ENCODE data around the gene CARMIL1. TPM values are rescaled to one million over a fixed set of nuclear protein-coding genes. Genes with fewer than 3 reads are reported as not detected.
A peak's percentile ranks its signal among the peaks of the same experiment; 100 is the strongest.
"Not testable (repeated sequence)": the region's sequence is repeated elsewhere in the genome, so short reads cannot be mapped to it uniquely, and the experiment has no call there.

Gene CARMIL1
- total RNA-seq, 1 donor from 2014 or later: 10.6 TPM

DNA sequence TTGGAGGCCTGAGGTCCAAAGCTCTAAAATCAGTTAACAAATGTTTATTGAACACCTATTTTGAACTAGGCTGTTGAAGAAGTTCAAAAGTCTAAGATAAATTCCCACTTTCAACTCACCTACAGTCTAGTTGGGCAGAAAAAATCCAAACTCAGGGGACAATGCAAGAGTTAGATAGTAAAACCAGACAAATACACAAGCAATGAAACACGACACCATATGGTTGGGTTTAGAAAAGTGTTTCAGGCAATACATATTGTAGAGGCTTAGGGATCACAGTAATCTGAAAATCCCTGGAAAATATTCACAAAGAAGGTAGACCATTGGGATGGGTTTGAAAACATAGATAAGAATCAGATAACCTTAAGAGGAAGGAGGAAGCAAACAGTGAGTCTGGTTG lies 1.3 kb upstream of the CARMIL1 start:
- no peak for DNase-seq

DNA sequence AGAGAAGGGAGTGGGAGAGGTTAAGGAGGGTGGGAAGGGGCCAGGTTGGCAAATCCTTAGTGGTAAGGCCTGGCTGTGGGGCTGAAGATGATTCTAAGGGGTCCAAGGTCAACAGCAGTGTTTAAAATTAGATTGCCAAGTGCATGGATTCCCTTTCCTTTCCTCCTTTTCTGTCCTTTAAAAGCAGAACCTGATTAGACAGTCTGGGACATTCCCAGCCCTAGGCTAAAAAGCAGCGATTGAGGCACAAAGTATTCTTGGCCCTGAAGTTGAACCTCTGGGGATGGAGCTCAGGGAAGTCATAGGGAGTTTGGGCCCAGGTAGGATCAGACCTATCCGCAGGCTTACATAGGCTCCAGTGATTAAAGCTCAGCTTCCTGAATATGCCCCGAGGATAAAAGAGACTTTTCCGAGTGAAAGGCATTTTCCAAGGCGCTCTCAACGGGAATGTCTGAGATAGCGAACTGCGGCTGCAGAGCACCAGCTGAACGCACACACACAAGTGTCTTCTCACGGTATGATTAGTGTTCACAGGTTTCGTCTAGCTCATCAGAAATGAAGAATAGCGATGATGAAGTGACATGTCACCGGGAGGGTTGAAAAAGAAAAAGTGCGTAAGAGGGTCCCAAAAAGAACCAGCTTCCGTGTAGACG lies 787 bp upstream of the CARMIL1 start:
- no peak for DNase-seq

DNA sequence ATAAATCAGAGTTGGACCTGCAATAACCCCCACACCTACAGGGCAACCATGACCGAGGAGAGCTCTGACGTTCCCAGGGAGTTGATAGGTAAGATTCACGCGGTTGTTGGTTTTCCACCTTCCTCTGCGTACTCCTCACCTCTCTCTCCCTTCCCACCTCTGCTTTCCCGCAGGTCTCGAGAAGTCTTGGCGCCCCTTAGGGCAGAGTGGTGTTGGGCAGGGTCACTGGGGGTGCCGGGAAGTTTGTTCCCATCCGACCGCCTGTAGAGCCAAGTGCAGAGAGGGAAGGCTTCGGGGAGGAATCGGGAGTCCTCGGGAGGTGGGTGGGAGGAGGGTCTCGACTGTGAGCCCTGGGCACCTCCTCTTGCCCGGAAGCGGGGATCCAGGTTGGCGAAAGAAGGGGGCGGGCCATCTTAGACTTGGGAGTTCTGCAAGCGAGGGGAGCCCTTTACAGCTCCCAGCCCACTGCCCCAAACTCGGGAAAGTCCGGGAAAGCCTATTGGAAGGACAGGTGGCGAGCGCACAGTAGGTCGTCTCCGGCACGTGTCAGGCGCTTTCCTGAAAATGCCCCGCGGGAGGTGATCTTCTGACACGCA lies 672 bp downstream of the CARMIL1 start:
- peak; percentile 3 for DNase-seq

DNA sequence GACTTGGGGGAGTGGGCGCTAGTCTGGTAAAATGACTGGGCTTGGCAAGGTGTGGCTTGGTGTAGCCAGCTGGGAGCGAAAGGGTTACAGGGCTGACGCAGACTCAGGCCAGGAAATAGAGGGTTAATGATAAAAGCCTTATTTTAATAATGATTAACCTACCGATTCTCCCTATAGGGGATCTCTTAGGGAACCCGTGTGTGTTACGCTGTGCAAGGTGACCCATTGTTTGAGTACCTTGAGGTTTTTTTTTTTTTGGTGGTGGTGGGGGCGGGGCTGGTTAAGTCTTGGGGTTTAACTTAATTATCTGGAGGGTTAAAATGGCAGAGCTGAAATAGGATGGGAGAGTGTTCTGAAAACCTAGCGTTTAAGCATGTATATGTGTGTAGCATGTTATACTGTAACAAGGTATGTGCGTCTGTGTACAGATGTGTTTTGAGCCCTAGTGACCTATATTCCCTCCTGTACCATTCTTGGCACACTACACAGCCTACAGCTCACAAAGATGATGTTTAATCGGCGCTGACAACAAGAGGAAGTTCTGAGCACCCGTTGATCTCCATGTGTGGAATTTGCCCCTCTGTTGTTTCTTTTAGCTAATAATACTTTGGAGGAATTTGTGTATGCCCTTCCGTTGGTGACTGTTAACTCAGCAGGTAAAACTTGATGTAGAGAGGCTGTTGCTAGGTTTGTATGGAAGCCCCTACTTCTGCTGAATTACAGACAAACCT lies 1.3 kb downstream of the CARMIL1 start:
- no peak for DNase-seq

DNA sequence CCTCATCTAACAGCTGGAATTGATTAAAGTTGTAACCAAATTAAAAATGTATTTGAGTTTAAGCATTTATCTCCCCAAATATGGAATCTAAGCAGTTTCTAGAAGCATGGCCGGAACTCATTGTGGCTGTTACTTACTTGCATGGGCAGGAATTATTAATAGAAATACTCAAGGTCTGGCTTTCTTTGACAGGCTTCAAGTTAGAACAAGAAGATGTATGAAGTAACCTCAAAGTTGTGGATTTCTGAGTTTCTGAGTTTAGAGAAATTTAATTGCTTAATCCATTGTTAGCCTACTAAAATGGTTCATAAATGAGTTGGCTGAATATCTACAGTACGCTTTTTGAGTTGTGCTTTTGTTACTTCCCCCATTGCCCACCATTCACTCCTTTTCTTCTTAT lies 7.7 kb downstream of the CARMIL1 start:
- no peak for DNase-seq

DNA sequence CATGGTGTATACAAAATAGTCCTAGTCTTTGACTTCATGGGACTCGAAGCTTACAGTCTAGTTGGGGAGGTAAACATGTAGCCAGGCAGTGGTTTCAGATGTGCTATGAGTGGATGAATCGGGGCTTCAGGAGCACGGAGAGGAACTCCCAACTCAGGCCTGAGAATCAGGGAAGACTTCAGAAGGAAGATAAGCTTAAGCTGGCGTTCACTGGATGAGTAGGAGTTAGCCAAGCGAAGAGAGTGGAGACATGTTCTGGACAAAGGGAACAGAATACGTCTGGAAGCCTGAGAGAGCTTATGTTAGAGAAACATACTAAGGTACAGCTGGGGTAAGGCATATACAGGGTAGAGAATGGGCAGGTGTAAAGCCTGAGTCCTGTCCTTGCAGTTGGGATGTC lies 8.8 kb downstream of the CARMIL1 start:
- DNase-seq: no peak

DNA sequence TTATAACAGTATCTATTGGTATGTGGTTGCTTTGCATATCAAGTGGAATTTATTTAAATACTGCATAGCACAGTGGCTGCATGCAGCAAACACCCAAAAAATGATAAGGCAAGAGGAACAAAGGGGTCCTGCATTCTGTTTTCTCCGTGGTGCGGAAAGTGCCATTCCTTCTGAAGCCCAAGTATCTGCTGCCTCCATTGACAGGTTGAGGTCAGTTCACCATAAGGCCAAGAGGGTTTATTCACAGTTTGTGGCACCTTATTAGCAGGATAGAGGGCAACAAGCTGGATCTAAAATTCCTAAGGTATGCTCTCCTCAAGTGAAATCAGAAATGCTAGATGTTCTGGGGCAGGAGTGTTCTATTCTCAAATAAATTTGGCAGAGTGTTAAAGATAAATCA lies 9.3 kb downstream of the CARMIL1 start:
- no peak for DNase-seq

DNA sequence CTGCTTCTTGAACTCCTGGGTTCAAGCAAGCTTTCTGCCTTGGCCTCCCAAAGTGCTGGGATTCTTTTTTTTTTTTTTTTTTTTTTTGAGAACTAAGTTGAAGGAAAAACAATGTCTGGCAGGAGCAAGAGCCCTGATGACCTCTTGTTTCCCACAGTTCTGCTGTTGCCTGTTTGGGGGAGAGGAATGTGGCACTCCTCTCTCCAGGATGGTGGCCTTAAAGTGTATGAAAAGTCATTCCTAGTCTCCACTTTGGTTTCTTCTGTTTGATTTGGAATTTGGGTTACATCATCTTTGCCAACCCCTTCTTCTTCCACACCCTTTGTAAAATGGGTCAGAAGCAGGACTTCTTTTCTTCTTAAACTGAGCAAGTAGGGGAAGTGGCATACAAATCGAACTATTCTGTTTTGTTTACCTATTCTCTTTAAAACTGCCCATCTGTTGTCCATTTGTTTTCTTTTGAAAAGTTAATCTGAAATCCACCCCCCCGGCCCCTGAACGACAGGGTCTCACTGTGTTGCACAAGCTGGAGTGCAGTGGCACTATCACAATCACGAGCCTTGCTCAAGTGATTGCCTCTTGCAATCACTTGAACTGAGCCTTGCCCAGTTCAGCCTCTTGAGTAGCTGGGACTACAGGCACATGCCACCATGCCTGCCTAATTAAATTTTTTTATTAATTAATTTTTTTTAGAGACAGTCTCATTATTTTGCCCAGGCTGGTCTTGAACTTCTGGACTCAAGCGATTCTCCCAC lies 11.3 kb downstream of the CARMIL1 start:
- DNase-seq: no peak

DNA sequence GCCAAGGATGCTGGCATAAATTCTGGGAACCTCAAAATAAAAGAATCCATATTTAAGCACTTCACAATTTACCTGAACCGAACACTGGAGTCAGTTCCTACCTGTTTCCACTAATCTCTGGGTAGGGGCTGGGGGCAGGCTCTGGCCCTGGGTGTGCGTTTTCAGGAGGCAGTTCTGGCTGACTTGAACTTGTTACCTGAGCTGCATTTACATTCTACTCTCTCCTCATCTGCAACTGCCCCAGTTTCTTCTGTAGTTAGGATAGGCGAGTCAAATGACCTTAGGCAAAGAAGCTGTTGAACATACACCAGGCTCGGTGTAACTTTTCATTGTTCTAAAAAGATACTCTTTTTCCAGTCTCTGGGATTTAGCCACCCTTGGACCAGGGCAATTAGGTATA lies 13.2 kb downstream of the CARMIL1 start:
- no peak for DNase-seq

DNA sequence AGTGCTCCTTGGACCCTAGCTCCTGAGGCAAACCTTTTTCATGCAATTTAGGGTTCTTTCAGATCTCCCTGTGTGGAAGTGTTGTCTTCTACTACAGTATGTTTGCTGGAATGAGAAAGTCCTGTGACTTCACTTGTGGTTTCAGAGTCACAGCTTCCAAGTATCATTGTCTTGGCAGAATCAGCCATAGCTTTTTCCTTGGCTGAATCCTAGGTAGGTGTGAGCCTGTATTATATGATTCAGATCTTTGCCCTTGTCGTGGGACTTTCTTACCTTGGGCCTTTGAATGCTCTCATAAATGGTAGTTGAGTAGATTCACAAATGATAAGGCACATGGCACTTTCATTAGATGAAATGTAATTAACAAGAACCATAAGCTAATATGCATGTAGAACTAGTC lies 16.5 kb downstream of the CARMIL1 start:
- DNase-seq: no peak

DNA sequence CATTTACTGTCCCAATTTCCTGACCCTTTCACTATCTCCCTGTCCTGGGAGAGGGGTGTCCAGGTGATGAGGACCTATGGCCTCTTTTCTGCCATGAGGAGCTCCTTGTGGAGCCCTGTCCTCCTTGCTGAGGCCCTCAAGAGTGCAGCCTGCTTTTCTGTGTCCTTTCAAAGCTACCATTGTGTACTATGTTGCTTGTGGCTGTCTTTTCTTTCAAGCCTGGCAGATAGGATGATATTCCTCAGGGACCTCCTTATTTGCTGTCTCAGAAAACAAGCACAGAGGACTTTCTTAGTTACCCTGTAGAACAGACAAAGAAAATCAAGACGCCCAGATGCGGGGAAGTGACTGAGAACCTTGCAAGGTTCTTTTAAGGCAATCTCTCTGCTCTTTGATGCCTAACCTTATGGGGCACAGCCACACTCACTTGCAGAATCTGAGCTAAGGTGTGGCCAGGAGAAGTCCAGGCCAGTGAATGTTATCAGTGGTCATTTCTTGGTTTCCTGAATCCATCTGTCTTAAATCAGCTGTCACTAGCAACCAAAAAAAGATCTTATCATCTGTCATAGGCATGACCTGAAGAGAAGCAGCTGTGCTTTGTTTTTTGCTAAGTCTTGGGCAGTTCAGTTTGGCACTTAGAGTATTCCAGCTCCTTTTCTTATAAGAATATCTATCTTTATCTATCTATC lies 17.2 kb downstream of the CARMIL1 start:
- no peak for DNase-seq

DNA sequence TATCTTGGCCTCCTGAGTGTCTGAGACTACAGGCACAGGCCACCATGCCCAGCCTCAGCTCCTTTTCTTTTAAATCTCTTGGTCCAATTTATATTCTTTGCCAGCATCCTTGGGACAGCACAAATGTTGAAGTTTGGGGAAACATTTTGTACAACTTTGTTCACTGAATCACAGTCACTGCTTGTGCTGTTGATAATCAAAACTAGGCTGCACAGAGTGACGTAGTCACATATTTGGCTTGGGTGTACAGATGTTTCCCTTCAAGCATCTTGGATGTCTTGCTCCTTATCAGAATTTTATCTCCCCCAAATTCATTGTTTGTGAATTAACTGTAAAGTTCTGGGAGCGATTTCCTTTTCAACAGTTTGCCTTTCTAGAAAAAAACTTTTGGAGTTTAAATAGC lies 17.9 kb downstream of the CARMIL1 start:
- no peak for DNase-seq

DNA sequence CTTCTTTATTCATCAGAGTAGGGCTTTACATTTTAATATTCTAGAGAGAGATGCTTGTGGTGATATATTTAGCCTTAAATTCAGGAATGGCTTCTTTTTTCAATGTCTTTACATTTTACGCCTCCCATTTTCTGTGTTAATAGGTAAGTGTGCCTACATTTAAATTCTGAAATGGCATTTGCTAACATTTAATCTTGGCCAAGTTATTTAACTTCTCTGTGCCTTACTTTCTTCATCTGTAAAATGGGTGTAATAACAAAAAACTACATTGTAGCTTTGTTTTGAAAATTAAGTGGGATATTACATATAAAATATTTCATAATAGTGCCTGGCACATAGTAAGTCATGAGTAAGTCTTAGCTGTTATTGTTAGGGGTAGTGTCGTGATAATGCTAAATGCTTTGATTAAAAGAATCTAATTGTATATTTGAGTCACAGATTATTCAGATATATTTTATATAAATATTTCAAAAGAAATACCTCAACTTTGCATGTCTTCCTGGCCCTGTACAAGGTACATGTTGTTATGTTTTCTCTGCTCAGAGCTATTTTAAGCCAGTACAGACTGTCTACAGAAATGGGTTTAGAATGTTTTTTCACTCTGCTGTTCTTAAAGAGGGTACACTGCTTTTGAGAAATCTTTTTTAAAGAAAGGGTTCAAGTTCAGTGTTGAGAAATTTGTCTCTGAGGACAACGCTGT lies 18.8 kb downstream of the CARMIL1 start:
- no peak for DNase-seq

DNA sequence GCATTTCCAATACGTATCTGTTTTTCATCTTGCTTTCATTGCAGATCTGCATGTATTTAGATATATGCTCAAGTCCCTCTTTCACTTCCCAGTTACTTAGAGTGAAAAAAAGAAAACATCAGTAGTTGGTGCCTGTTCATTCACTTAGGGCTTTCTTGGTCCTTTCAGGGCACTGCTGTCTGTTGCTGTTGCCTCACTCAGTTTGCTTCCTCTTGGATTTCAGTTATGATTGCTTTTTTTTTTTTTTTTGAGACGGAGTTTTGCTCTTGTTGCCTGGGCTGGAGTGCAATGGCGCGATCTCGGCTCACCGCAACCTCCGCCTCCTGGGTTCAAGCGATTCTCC lies 19.3 kb downstream of the CARMIL1 start:
- not testable (repeated sequence) for DNase-seq

DNA sequence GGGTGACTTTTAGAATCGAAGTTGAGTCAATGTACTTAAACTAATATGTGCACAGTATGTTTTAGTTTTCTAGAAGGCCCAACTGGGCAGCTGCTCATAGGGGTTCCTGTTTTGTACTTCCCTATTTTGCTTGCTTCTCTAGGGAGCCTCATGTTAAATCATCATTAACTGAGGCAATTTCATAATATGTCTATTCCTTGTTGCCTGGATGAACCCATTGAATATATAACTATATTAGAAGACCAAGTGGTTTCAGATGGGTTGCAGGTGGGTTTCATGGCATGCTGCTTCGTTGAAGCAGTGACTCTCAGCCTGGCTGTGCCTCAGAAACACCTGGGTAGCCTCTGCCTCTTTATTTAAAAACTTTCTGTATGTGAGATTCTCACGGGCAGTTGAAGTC lies 22.2 kb downstream of the CARMIL1 start:
- no peak for DNase-seq

DNA sequence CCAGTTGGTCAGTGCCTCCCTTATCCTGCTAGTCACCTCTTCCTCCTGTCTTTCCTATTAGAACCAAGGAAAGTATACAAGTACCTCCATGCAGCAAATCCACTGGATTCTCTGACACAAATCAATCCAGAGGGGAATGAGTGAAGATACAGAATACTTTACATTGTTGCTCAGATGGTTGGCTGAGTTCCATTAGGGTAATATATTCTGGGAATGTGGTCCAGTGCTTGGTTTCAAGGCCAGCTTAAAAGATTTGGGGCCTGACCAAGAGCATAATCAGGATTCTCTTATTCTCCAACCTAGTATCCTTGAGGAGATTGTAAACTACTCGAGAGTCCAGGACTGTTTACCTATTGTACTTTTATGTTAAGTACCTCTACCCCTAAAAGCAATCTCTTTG lies 23.0 kb downstream of the CARMIL1 start:
- DNase-seq: no peak

DNA sequence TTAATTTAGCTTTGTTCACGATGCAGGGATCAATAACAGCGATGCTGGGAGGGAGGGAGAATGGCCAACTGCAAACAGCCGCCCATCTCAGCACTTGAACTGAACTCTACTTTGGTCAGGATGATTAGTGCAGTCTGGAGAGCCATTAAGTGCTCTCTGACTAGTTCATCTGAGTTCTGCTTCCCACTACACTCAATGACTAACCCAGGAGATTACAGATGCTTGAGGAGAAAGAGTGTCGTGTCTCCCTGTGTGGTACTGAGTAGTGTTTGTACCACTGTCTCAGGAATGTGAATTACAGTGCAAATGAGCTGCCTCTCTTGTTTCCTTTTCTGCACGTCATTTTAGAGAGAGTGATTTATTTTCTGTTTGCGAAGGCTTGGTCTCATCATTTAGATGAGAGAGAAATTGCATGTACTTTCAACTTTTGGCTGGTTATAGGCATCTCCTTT lies 23.5 kb downstream of the CARMIL1 start:
- no peak for DNase-seq

DNA sequence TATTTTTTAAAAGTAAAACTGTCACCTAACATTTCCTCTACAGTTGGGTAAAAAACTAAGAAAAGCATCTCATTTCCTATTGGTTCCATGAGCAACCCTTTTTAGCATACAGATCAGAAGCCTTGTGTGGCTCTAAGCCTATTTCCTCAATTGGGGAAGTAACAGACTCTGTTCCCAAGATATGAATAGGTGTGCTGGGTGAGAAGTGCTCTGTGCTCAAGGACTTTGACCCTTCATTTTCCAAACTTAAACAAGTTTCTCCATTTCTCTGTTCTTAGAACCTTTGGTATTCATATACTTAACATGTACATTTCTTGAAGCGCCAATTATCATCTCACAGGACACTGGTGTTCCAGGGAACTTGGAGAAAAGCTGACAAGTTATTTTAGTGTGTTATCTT lies 24.1 kb downstream of the CARMIL1 start:
- no peak for DNase-seq

DNA sequence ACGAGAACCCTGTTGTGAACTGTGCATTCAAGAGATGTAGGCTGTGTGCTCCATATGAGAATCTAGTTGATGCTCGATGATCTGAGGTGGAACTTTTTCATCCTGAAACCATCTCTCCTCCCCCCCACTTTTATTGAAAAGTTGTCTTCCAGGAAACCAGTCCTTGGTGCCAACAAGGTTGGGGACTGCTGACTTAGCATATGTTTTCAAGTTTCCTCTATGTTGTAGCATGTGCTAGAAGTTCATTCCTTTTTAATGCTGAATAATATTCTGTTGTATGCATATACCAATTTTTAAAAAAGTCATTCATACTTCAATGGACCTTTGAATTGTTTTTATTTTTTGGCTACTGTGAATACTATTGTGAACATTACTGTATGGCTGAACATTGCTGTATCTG lies 27.2 kb downstream of the CARMIL1 start:
- no peak for DNase-seq

DNA sequence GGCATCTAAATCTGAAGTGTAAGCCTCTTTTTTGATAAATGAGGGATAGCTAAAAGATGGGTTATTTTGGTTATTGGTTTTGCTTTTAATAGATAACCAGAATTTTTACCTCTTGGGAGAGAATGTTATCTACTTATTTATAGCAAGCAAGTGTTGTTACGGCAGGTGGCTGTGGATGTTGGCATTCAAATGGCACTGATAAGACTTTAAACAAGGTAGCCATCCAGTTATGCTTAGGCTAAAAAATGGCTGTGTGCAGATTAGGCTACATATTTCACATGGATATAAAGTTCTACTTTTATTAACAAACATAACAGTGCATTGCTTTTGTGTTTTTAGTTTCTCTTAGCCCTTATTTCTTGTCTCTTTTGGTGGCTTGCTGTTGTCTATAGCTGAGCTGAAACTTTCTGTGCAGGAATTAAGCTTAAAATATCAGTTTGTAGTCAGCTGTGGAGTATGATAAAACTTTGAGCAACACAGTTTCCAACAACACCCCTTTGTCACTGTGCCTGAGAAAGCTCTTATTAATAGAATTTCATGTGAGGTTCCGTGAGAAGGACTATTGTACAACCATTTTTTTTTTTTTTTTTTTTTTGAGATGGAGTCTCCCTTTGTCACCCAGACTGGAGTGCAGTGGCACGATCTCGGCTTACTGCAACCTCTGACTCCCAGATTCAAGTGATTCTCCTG lies 28.8 kb downstream of the CARMIL1 start:
- no peak for DNase-seq

DNA sequence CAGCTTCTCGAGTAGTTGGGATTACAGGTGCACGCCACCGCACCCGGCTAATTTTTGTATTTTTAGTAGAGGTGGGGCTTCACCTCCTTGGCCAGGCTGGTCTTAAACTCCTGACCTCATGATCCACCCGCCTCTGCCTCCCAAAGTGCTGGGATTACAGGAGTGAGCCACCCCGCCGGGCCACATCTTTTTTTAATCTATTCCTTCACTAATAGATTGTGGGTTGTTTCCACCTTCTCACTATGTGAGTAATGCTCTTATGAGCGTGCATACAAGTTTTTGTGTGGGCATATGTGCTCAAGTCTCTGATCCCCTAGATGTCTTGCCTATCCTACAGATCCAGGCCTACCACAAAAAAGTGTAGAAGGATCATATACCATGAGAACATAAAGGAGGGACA lies 30.7 kb downstream of the CARMIL1 start:
- DNase-seq: no peak

Data from dermis blood vessel endothelial cell (primary cell).